Measurements from ENCODE around the gene SRRM5. TPM values are rescaled to one million over a fixed set of nuclear protein-coding genes. Genes with fewer than 3 reads are reported as not detected.

SRRM5 gene
- total and polyA plus RNA-seq, 2 of the 13 experiments (the other 11 are each of a cell fraction or from before 2014, with no cell fraction given): 0.11 to 0.16 TPM

DNA sequence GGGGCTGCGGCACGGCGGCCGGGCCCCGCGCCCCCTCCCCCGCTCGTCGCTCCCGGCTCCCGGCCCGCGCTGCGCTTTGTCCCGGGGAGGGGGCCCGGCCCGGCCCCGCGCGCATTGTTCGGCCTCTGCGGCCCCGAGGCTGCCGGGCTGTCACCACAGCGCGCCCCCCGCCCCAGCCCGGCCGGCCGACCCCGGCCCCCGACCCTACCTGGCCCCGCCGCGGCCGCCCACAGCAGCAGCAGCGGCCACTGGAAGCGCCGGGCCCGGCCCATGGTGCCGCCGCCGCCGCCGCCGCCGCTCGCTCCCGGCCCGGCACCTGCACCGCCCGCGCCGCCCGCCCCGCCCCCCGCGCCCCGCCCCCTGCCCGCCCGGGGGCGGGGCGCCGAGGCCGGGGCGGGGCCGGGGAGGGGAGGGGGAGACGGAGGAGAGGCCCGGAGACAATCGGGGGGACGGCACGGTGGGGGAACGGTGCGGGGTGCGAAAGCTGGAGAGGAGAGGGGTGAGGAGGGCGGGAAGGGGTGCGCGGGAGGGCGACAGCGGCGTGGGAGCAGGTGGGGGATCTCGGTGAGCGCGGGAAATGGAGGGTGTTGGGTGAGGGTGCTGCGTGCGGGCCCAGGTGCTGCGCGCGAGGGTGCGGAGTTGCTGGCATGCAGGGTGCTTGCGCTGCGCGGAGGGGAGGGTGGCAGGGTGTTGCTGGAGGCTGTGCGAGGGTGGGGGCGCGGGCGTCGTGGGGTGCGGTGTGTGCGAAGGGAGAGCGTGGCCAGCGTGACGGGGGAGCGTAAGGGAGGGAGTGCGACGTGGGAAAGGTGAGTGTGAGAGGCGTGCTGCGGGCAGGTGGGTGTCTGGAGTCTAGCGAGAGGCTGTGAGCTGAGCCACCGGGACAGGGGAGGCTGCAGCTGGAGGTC lies 27.9 kb downstream of the SRRM5 start, which contains the start of gene CADM4 (continued):
- no peak for TF ChIP-seq SOX6 (IDR thresholded peaks at IDR 0.05)
- 0 out of 2 replicates have a peak, but pooled peaks have one; percentile 16 for TF ChIP-seq SOX6 (CRISPR knock-in tag; IDR thresholded peaks at IDR 0.05)
- TF ChIP-seq, protein P1, sequence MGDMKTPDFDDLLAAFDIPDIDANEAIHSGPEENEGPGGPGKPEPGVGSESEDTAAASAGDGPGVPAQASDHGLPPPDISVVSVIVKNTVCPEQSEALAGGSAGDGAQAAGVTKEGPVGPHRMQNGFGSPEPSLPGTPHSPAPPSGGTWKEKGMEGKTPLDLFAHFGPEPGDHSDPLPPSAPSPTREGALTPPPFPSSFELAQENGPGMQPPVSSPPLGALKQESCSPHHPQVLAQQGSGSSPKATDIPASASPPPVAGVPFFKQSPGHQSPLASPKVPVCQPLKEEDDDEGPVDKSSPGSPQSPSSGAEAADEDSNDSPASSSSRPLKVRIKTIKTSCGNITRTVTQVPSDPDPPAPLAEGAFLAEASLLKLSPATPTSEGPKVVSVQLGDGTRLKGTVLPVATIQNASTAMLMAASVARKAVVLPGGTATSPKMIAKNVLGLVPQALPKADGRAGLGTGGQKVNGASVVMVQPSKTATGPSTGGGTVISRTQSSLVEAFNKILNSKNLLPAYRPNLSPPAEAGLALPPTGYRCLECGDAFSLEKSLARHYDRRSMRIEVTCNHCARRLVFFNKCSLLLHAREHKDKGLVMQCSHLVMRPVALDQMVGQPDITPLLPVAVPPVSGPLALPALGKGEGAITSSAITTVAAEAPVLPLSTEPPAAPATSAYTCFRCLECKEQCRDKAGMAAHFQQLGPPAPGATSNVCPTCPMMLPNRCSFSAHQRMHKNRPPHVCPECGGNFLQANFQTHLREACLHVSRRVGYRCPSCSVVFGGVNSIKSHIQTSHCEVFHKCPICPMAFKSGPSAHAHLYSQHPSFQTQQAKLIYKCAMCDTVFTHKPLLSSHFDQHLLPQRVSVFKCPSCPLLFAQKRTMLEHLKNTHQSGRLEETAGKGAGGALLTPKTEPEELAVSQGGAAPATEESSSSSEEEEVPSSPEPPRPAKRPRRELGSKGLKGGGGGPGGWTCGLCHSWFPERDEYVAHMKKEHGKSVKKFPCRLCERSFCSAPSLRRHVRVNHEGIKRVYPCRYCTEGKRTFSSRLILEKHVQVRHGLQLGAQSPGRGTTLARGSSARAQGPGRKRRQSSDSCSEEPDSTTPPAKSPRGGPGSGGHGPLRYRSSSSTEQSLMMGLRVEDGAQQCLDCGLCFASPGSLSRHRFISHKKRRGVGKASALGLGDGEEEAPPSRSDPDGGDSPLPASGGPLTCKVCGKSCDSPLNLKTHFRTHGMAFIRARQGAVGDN (CRISPR knock-in tag; IDR thresholded peaks at IDR 0.05): peak; percentile 89
- TF ChIP-seq ZMYM3 (CRISPR knock-in tag; IDR thresholded peaks at IDR 0.05): 0 out of 2 replicates have a peak, but pooled peaks have one; percentile 17
- 0 out of 2 replicates have a peak, but pooled peaks have one; percentile 54 for TF ChIP-seq ZNF713 (CRISPR knock-in tag; IDR thresholded peaks at IDR 0.05)
- 0 out of 2 replicates have a peak, but pooled peaks have one; percentile 29 for TF ChIP-seq FOXO1 (CRISPR knock-in tag; IDR thresholded peaks at IDR 0.05)
- peak; percentile 37; the same call in 1 of the 2 replicates for TF ChIP-seq NFKB2 (CRISPR knock-in tag; IDR thresholded peaks at IDR 0.05; ENCODE audit: borderline replicate concordance)
- TF ChIP-seq, protein P2, sequence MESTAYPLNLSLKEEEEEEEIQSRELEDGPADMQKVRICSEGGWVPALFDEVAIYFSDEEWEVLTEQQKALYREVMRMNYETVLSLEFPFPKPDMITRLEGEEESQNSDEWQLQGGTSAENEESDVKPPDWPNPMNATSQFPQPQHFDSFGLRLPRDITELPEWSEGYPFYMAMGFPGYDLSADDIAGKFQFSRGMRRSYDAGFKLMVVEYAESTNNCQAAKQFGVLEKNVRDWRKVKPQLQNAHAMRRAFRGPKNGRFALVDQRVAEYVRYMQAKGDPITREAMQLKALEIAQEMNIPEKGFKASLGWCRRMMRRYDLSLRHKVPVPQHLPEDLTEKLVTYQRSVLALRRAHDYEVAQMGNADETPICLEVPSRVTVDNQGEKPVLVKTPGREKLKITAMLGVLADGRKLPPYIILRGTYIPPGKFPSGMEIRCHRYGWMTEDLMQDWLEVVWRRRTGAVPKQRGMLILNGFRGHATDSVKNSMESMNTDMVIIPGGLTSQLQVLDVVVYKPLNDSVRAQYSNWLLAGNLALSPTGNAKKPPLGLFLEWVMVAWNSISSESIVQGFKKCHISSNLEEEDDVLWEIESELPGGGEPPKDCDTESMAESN (CRISPR knock-in tag; conservative IDR thresholded peaks at IDR 0.05): peak; percentile 75; the same call in 1 of the 2 replicates
- TF ChIP-seq RNF2 (conservative IDR thresholded peaks at IDR 0.05; ENCODE audit: low read depth): 0 out of 2 replicates have a peak, but pooled peaks have one; percentile 33
- peak; percentile 22 for TF ChIP-seq HNRNPLL (IDR thresholded peaks at IDR 0.05; ENCODE audit: low read depth, low read length, poor library complexity, severe bottlenecking)
- 0 out of 2 replicates have a peak, but pooled peaks have one; percentile 34 for TF ChIP-seq SP4 (CRISPR knock-in tag; IDR thresholded peaks at IDR 0.05)
- peak; percentile 66 for TF ChIP-seq ATF7-NPFF (CRISPR knock-in tag; IDR thresholded peaks at IDR 0.05; ENCODE audit: low read depth)
- no peak for TF ChIP-seq FOXK1 (CRISPR knock-in tag; IDR thresholded peaks at IDR 0.05; ENCODE audit: borderline replicate concordance, low read depth)
- TF ChIP-seq ARNT2 (CRISPR knock-in tag; IDR thresholded peaks at IDR 0.05; ENCODE audit: low read depth): peak; percentile 72
- TF ChIP-seq POLR2A (IDR thresholded peaks at IDR 0.05; ENCODE audit: insufficient read depth in 1 of 2, low read depth in 2 of 2, low read length in 2 of 2): peak in 1 of 2 experiments; percentile 66; a peak in 2 of 4 replicates
- TF ChIP-seq ZNF768 (CRISPR knock-in tag; IDR thresholded peaks at IDR 0.05): peak; percentile 40; the same call in 1 of the 2 replicates
- TF ChIP-seq EEA1 (CRISPR knock-in tag; IDR thresholded peaks at IDR 0.05; ENCODE audit: borderline replicate concordance): peak; percentile 95
- TF ChIP-seq, protein P3, sequence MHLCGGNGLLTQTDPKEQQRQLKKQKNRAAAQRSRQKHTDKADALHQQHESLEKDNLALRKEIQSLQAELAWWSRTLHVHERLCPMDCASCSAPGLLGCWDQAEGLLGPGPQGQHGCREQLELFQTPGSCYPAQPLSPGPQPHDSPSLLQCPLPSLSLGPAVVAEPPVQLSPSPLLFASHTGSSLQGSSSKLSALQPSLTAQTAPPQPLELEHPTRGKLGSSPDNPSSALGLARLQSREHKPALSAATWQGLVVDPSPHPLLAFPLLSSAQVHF (CRISPR knock-in tag; IDR thresholded peaks at IDR 0.05): 0 out of 2 replicates have a peak, but pooled peaks have one; percentile 62
- TF ChIP-seq, protein P4, sequence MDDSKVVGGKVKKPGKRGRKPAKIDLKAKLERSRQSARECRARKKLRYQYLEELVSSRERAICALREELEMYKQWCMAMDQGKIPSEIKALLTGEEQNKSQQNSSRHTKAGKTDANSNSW (CRISPR knock-in tag; IDR thresholded peaks at IDR 0.05; ENCODE audit: borderline replicate concordance): peak; percentile 72; the same call in 1 of the 2 replicates
- 0 out of 2 replicates have a peak, but pooled peaks have one; percentile 34 for TF ChIP-seq ZNF589 (CRISPR knock-in tag; conservative IDR thresholded peaks at IDR 0.05)
- 0 out of 2 replicates have a peak, but pooled peaks have one; percentile 17 for TF ChIP-seq RXRB (CRISPR knock-in tag; IDR thresholded peaks at IDR 0.05; ENCODE audit: borderline replicate concordance)
- 0 out of 2 replicates have a peak, but pooled peaks have one; percentile 25 for TF ChIP-seq ZNF605 (CRISPR knock-in tag; IDR thresholded peaks at IDR 0.05)

All from HepG2 (cell line).